Skin of body (tissue), 2 donors: ENCODE results near the gene OIT3. TPM values are rescaled to one million over a fixed set of nuclear protein-coding genes. Genes with fewer than 3 reads are reported as not detected.

Experiments used
- DNase-seq: peaks from one replicate; lab custom pipeline; 2025; lab: John Stamatoyannopoulos, UW
- total RNA-seq: library from RNA; depleted of rRNA; stranded (reverse); fragments of >200 nt; gene quantifications from one replicate; pipeline ENCODE4 v1.2.3, GENCODE V29; 2014

The OIT3 gene
- total RNA-seq, 1 donor from 2014 or later: 2.9 TPM

DNA sequence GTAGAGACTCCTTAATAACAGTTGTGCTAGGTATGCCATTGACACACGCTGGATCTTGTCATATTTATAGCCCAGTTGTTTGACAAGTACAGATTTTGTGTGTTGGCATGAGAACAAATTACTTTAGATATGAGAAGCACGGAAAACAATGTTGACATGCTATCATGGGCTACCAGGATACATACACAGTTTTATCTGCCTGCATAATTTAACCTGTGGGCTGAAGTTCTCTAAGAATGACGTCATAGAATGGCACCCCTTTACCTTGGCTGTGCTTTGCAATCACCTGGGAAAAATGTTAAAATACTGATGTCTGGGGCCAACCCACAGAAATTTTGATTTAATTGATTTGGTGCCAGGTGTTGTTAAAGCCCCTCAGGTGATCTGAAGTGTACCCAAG lies 58.2 kb downstream of the OIT3 start:
- no peak for DNase-seq

DNA sequence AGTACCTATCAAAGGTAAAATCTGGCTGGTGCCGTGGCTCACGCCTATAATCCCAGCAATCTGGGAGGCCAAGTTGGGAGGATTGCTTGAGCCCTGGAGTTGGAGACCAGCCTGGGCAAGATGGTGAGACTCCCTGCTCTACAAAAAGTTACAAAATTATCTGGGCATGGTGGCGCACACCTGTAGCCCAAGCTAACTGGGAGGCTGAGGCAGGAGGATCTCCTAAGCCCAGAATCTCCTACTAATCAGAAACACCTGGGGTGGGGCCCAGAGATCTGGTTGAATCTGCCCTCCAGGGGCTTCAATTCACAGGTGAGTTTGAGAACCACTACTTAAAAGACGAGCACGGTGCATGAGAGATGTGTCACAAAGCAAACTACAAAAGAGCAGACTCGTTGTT lies 58.6 kb downstream of the OIT3 start:
- DNase-seq: no peak

DNA sequence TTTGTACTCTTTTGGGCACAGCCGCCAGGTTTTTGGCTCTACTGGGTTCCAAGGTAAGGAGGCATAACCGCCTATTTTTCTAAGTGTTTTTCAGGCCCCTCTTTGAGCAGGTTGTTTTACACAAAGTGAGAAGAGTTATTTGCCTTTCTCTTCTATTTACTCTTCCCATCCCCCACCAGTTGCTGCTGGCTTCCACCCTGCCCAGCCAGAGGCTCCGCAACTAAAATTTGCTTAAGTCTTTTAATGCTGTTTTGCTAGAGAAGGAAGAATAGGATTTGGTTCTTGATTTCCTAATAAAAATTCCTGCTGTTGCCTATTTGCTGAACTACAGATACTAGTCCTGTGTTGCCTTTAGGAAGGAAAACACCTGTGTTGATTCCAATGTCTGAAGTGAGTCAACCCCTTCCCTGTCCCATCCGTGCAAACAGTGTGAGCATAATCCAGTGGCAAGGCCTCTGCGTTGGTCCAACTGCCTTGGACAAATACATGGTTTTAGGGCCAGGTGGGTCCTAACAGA lies 59.2 kb downstream of the OIT3 start:
- no peak for DNase-seq

DNA sequence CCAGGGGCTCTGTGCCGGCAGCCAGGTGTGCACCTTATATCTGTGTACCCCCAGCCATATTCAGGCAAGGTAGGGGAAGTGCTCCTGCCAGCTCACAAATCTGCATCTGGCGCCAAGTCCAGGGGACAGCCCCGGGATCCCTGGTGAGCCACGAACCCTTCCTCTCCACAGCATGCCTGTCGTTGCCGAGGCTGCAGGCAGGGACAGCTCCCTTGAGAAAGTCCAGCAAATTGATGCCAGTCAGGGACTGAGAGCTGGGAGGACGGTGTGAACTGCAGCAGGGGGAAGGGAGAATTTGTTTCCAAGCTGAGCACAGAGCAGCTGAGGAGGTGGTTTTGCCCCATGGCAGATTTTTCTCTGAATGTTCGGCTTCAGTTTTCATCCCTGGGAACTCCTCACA lies 60.1 kb downstream of the OIT3 start:
- DNase-seq: no peak

DNA sequence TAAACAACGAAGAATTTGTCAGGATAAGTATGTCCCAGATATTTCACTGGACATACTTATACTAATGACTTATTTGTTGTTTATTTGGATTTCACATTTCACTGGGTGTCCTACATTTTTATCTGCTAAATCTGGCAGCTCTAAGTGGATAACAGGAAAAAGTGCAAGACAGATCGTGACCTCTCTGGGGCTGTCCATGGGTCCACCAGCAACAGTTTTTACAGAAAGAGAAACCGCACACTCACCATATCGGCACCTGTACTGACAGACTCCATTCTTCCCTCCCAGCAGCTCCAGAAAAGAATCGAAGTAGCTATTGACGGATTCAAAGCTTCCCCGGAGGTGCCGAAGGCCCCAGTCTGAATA lies 60.7 kb downstream of the OIT3 start:
- DNase-seq: no peak

DNA sequence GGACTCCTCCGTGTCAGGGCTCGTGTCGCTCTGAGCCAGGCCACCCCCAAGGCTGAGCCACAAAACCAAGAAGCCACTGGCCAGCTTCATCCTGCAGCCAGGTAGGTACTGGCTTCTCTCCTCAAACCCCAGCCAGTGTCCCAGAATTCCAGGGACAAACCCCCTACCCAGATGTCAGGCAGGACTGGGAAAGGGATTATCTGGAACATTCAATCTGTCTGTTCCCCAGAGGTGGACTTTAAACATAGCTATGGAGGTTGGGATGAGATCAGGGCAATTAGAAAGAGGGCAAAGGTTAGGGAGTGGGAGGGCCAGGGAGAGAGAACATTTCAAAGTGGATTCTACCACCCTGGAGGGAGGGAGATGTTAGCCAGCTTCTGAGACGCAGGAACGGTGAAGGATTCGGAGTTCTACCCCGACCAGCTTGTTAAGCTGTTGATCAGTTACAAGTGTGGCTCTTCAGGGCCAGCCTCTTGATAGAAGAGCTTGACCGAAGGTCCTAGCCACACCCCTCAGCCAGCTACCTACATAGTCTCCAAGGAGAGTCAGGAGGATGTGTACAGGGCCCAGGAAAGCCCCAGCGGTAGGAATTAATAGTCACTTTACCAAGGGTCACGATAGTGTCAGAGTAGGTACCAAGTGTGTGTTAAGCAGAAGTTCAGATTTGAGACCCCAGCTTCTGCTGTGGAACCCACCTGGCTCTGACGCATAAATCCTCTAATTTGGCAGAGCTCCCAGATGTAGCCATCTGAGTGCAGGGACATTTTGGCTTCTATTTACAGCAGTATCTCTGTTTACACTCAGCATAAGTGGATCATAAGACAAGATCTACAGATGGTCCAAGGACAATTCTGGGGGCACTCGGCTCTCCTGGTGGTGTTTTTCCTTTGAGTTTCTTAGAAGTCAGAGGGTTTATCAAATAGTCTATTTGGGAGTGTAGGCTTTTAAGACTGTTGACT lies 61.3 kb downstream of the OIT3 start, which contains the start of gene PLA2G12B:
TSS of gene PLA2G12B (minus strand) at position 211 of the 959 bp plus-strand sequence. CDS start at position 90, 121 bp downstream.
- no peak for DNase-seq

DNA sequence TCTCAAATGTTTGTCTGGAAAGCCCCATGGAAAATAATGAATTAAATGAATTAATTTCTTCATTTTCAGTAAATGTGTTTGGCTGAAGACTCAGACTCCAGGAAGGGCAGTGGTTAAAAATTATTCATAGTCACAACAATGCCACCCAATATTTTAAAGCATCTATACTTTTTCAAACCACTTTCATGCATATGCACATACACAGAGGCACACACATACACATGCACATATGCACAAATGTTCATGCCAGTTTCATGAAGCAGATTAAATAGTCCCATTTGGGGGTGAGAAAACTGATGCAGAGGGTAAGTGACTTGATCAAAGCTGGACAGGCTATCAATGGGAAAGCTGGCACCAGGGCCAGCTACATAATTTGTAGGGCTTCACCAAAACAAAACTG lies 62.5 kb downstream of the OIT3 start:
- no peak for DNase-seq

DNA sequence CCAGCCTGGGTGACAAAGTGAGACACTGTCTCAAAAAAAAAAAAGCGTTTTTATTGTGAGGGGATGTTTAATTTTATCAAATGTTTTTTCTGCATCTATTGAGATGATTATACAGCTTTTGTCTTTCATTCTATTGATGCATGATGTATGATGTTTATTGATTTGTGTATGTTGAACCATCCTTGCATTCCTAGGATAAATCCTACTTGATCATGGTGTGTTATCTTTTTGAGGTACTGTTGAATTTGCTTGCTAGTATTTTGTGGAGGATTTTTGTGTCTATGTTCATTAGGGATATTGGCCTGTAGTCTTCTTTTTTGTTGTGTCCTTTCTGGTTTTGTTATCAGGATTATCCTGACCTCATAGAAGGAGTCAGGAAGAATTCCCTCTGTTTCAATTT lies 83.3 kb downstream of the OIT3 start:
- DNase-seq: no peak

DNA sequence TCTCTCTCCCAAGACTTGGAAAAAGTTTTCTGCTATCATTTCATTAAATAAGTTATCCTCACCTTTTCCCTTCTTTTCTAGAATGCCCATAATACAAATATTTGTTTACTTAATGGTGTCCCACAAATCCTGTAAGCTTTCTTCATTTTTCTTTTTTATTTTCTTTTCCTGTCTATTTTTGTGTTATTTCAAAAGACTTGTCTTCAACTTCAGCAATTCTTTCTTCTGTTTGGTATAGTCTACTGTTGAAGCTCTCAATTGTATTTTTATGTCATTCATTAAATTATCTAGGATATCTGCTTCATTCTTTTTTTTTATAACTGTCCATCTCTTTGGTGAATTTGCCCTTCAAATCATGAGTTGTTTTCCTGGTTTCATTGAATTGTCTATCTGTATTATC lies 86.2 kb downstream of the OIT3 start:
- no peak for DNase-seq

DNA sequence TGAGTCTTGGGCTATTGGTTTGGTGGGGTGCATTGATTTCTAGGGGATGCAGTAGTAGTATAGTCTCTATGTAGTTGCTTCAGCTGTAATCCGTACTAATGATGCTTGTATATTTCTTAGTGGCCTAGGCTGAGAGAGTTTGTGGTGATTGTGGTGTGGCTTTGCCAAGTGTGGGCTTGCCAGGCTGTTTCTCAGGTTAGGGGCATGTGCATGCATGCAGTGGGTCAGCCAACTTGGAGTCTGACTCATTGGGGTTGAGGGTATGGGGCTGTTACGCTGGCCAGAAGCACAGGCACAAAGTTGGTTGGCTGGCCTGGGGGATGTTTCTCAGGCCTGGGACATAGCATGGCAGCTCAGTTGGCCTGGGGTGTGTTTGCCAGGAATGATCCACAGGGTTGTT lies 86.8 kb downstream of the OIT3 start:
- no peak for DNase-seq

DNA sequence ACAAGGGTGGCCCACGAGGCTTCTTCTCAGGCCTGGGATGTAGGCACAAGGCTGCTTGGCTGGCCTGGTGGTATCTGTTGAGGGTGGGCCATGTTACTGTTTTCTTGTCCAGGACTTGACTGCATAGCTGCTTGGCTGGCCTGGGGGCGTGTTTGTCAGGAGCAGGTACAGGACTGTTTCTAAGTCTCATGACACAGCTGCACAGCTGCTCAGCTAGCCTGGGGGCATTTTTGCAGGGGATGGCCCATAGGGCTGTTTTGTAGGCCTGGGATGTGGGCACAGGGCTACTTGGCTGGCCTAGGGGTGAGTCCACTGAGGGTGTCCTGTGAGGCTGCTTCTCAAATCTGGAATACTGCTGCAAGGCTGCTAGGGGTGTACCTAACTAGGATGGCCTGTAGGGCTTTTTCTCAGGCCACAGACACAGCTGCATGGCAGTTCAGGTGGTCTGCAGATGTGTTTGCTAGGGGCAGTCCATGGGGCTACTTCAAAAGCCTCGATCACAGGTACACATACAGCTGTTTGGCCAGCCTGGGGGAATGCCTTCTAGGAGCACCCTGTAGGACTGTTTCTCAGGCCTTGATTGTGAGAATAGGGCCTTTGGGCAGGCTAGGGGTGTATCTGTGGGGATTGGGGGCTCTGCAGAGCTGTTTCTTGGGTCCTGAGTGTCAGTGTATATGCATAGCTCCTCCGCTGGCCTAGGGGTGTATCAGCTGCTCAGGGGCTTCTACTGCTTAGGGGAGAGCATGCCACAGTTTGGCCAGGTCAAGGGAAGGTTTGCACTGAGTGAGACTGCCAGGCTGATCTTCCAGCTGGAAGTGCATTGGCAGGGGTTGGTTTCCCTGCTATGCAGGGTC lies 87.7 kb downstream of the OIT3 start:
- no peak for DNase-seq

DNA sequence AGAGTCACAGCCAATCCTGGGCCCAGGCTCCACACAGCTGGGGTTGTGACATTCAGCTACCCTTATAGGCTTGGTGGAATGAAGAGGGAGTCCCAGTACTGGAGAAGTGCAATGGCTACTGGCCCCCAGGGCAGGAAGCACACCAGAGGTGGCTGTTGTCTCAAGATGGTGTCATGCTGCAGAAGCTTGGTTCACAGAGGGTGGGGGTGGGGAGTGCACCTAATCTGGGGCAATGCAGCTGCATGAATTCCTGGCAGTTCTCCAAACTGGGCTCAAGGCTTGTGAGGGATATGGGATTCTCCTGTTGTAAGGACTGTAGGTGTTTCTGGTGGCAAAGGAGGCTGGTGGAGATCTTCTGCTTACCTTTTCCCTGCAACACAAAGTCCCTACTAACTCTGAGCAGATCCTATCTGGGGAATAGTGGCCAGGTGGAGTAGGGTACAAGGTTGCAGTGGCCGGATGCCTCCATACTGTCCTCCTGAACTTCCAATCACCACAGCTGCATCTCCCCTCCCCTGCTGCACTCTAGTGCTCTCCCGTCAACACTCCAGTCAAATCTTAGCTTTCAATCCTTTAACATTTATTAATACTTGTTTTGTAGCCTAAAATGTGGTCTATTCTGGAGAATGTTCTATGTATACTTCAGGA lies 88.5 kb downstream of the OIT3 start:
- no peak for DNase-seq

Other genes with a start within 250 kb of the OIT3 start
- gene MCU, start 201.6 kb upstream of the OIT3 start, total RNA-seq: 31.2 TPM
- gene PLA2G12B, start 61.1 kb downstream of the OIT3 start, total RNA-seq: not detected
- gene P4HA1, start 203.1 kb downstream of the OIT3 start, total RNA-seq: 65.1 TPM
- gene NUDT13, start 216.7 kb downstream of the OIT3 start, total RNA-seq: 0.59 TPM